GM12892 (cell line): ENCODE results near the gene PDZRN3.

Experiments
- POLR2A ChIP-seq: IDR thresholded peaks from 2 replicates; pipeline ENCODE4 v1.6.1; 2011; ENCODE audit warnings: low read depth, low read length, control low read depth
- POLR2AphosphoS5 ChIP-seq: IDR thresholded peaks from 2 replicates; pipeline ENCODE4 v1.6.1; 2011; ENCODE audit warnings: low read depth, low read length, control low read depth

- no peak for TF ChIP-seq POLR2AphosphoS5
- TF ChIP-seq POLR2A, result no peak
Measured at GRCh38 chr3:73633453-73633852, 8.7 kb upstream of the PDZRN3 start.
